Gastroesophageal sphincter (tissue), 3 donors: Measurements from ENCODE around the gene CLASP2.

Experiments
- CTCF ChIP-seq, 4 experiments: fragments of 200-600 bp in 2 of 4; fragments of 450-650 bp in 2 of 4; sonication (generic) in 1 of 4; IDR thresholded peaks; one replicate each; pipeline ENCODE4 v1.5.1; 2017 to 2019; ENCODE audit warnings: antibody characterized with exemption in 4 of 4, mild to moderate bottlenecking in 2 of 4, moderate library complexity in 2 of 4
- POLR2A ChIP-seq, 2 donors: fragments of 450-650 bp; IDR thresholded peaks; one replicate each; pipeline ENCODE4 v1.6.1; 2017; ENCODE audit warnings: antibody characterized with exemption in 2 of 2, mild to moderate bottlenecking in 2 of 2, moderate library complexity in 1 of 2
- POLR2AphosphoS5 ChIP-seq: sonication (generic); formaldehyde crosslinking; IDR thresholded peaks from one replicate; pipeline ENCODE4 v1.6.1; 2017; ENCODE audit warnings: antibody characterized with exemption

- TF ChIP-seq CTCF (IDR thresholded peaks at IDR 0.05) (no peak), POLR2AphosphoS5 (no peak), POLR2A (IDR thresholded peaks at IDR 0.05) (no peak)
Measured at GRCh38 chr3:33650495-33650894, 67.6 kb downstream of the CLASP2 start.
